Suprapubic skin (tissue), 4 donors: ENCODE data around the gene CLDN6. TPM values are rescaled to one million over a fixed set of nuclear protein-coding genes. Genes with fewer than 3 reads are reported as not detected.

Experiments used
- DNase-seq, 2 donors: peaks; one replicate each; pipeline ENCODE4 v3.0.0-alpha.2; 2019; ENCODE audit warnings: low spot score in 2 of 2
- H3K27ac ChIP-seq: fragments of 200-600 bp; sonication (generic); one replicate; pipeline ENCODE4 v1.5.1; 2019
- H3K27me3 ChIP-seq: fragments of 200-600 bp; sonication (generic); one replicate; pipeline ENCODE4 v1.5.1; 2019
- H3K36me3 ChIP-seq: fragments of 200-600 bp; sonication (generic); one replicate; pipeline ENCODE4 v1.5.1; 2019
- H3K4me1 ChIP-seq: fragments of 200-600 bp; sonication (generic); one replicate; pipeline ENCODE4 v1.5.1; 2019
- H3K4me3 ChIP-seq: fragments of 200-600 bp; sonication (generic); one replicate; pipeline ENCODE4 v1.5.1; 2019; ENCODE audit warnings: mild to moderate bottlenecking
- H3K9me3 ChIP-seq: fragments of 200-600 bp; sonication (generic); one replicate; pipeline ENCODE4 v1.5.1; 2019
- EP300 ChIP-seq: sonication (generic); formaldehyde crosslinking; IDR thresholded peaks from one replicate; pipeline ENCODE4 v1.6.1; 2017; ENCODE audit warnings: antibody characterized with exemption
- POLR2A ChIP-seq, 2 donors: fragments of 450-650 bp; IDR thresholded peaks; one replicate each; pipeline ENCODE4 v1.6.1; 2017; ENCODE audit warnings: antibody characterized with exemption in 2 of 2, mild to moderate bottlenecking in 2 of 2, moderate library complexity in 2 of 2
- POLR2AphosphoS5 ChIP-seq, 3 donors: sonication (generic); formaldehyde crosslinking; IDR thresholded peaks; one replicate each; pipeline ENCODE4 v1.6.1; 2017; ENCODE audit warnings: antibody characterized with exemption in 3 of 3
- WGBS: methylation state at CpG from one replicate; pipeline ENCODE4 v1.1.5; 2018; 5-methylcytosine and 5-hydroxymethylcytosine counted together
- total RNA-seq, 4 donors: library from RNA; depleted of rRNA; stranded (reverse); fragments of >200 nt; gene quantifications; one replicate each; pipeline ENCODE4 v1.1.0, GENCODE V29; 2016
- TF ChIP-seq, protein P1 (sequence below), 2 donors: fragments of 200-600 bp in 1 of 2; fragments of 450-650 bp in 1 of 2; sonication (generic) in 1 of 2; IDR thresholded peaks; one replicate each; pipeline ENCODE4 v1.5.1; 2016 to 2019; ENCODE audit warnings: antibody characterized with exemption in 2 of 2, mild to moderate bottlenecking in 1 of 2, moderate library complexity in 1 of 2

The CLDN6 gene
- total RNA-seq, 4 donors from 2014 or later, result not detected

- TF ChIP-seq, protein P1, sequence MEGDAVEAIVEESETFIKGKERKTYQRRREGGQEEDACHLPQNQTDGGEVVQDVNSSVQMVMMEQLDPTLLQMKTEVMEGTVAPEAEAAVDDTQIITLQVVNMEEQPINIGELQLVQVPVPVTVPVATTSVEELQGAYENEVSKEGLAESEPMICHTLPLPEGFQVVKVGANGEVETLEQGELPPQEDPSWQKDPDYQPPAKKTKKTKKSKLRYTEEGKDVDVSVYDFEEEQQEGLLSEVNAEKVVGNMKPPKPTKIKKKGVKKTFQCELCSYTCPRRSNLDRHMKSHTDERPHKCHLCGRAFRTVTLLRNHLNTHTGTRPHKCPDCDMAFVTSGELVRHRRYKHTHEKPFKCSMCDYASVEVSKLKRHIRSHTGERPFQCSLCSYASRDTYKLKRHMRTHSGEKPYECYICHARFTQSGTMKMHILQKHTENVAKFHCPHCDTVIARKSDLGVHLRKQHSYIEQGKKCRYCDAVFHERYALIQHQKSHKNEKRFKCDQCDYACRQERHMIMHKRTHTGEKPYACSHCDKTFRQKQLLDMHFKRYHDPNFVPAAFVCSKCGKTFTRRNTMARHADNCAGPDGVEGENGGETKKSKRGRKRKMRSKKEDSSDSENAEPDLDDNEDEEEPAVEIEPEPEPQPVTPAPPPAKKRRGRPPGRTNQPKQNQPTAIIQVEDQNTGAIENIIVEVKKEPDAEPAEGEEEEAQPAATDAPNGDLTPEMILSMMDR (IDR thresholded peaks at IDR 0.05), result no peak
- no peak for TF ChIP-seq POLR2AphosphoS5 (IDR thresholded peaks at IDR 0.05)
- no peak for TF ChIP-seq EP300
- no peak for TF ChIP-seq POLR2A (IDR thresholded peaks at IDR 0.05)
- 94% methylated on average over 4 of the region's 4 CpGs for WGBS
- H3K4me3 ChIP-seq, result no peak overlapping the region
- H3K4me1 ChIP-seq, result peaks cover 14% of the 10 kb centered on the region
- peaks cover 14% of the 10 kb centered on the region for H3K27me3 ChIP-seq
- no peaks in the 10 kb centered on the region for H3K9me3 ChIP-seq
- no peaks in the 10 kb centered on the region for H3K36me3 ChIP-seq
- no peak for DNase-seq
- no peak overlapping the region for H3K27ac ChIP-seq
Observed at GRCh38 chr16:3000540-3000939, 17.4 kb downstream of the CLDN6 start.

GRCh38 chr16:2999929-3000328 lies 18.1 kb downstream of the CLDN6 start:
- H3K27me3 ChIP-seq, result peaks cover 13% of the 10 kb centered on the region
- H3K27ac ChIP-seq, result no peak overlapping the region
- WGBS, result 91% methylated on average over 6 of the region's 6 CpGs

GRCh38 chr16:2996298-2996697 lies 21.7 kb downstream of the CLDN6 start:
- Histone ChIP-seq H3K36me3 (no peaks in the 10 kb centered on the region), H3K4me3 (no peak overlapping the region), H3K27ac (no peak overlapping the region), H3K9me3 (no peaks in the 10 kb centered on the region), H3K27me3 (peaks cover 5% of the 10 kb centered on the region), H3K4me1 (peaks cover 36% of the 10 kb centered on the region)
- no peak for DNase-seq
- WGBS, result 77% methylated on average over 11 of the region's 13 CpGs
- TF ChIP-seq EP300 (no peak), POLR2AphosphoS5 (IDR thresholded peaks at IDR 0.05) (no peak), POLR2A (IDR thresholded peaks at IDR 0.05) (no peak)
- TF ChIP-seq, protein P1 (IDR thresholded peaks at IDR 0.05), result no peak

More at GRCh38 chr16:2999929-3000328, 18.1 kb downstream of the CLDN6 start:
- TF ChIP-seq POLR2AphosphoS5 (IDR thresholded peaks at IDR 0.05) (no peak), EP300 (no peak), POLR2A (IDR thresholded peaks at IDR 0.05) (no peak)
- TF ChIP-seq, protein P1 (IDR thresholded peaks at IDR 0.05), result no peak
- Histone ChIP-seq H3K36me3 (no peaks in the 10 kb centered on the region), H3K4me1 (peaks cover 17% of the 10 kb centered on the region), H3K9me3 (no peaks in the 10 kb centered on the region), H3K4me3 (no peak overlapping the region)
- no peak for DNase-seq

DNA sequence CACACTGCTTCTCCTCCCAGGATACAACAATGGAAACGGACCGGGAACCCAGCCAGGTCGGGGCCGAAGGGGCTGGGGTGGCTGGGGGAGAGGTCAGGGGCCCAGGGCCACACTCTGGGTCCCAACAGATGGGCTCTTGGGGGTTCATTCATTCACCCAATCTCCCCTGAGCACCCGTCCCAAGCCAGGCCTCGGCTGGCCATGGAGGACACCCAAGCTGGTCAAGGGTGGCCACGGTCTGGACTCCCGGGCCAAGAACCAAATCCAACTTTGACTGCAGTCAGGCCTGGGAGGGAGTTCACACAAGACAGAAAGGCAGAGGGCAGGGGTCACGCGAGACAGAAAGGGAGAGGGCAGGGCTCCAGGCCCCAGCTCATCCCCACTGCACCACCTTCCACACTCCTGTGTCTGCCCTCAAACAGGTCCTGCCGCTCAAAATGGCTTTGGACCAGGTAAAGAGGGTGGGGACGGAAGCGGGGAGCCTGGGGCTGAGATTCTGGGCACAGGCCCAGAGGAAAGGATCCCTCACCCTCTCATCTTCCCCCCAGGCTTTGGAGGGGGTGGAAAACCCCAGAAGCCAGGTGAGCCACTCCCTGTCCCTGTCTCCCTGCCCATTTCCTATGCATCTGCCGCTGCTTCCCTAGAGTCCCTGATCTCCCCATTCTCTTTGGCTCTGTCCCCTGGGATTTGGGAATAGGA lies 25.5 kb downstream of the CLDN6 start:
- H3K27ac ChIP-seq, result no peak overlapping the region
- peaks cover 37% of the 10 kb centered on the region for H3K4me1 ChIP-seq
- WGBS, result 44% methylated on average over 10 of the region's 14 CpGs
- H3K9me3 ChIP-seq, result no peaks in the 10 kb centered on the region
- TF ChIP-seq POLR2AphosphoS5 (IDR thresholded peaks at IDR 0.05) (peak in 1 of 3 donors; percentile 30), EP300 (no peak)
- TF ChIP-seq, protein P1 (IDR thresholded peaks at IDR 0.05), result no peak
- no peaks in the 10 kb centered on the region for H3K36me3 ChIP-seq
- no peak for DNase-seq
- H3K27me3 ChIP-seq, result peaks cover 30% of the 10 kb centered on the region
- H3K4me3 ChIP-seq, result no peak overlapping the region

DNA sequence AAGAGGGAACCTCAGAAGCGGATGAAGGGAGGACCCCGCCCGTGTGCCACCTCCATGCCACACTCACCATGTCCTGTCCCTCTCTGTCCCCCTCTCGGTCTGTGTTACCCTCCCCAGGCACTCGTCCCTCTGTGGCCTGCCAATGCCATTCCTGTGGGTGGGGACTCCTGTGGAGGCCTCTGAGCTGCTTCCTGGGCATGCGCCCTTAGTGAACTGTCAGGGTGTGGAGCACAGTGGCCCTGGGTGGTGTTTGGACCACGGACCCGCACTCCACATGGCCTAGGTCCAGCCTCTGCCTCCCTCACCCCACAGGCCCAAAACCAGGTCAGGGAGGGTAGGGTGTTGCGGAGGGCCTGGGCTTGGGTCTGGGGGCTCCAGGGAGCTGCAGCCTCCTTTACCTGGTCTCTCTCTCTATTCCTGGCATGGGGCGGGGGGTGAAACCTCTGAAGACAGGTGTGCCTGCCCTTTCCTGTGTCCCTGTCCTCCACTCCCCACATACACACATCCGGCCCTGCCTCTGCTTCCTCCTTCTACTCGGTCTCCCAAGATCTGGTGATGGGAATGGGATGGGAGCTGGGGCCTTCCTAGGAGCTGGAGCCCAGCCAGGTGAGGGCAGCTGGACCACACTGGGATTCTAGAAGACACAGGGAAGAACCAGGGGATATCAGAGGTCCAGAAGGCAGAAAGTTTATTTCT lies 26.3 kb downstream of the CLDN6 start:
- Histone ChIP-seq H3K36me3 (no peaks in the 10 kb centered on the region), H3K4me1 (peaks cover 42% of the 10 kb centered on the region), H3K27ac (no peak overlapping the region), H3K4me3 (no peak overlapping the region), H3K27me3 (peaks cover 37% of the 10 kb centered on the region), H3K9me3 (no peaks in the 10 kb centered on the region)
- WGBS, result 69% methylated on average over 12 of the region's 12 CpGs
- TF ChIP-seq POLR2AphosphoS5 (IDR thresholded peaks at IDR 0.05), result no peak
- no peak for TF ChIP-seq POLR2A (IDR thresholded peaks at IDR 0.05)
- TF ChIP-seq, protein P1 (IDR thresholded peaks at IDR 0.05), result no peak
- no peak for TF ChIP-seq EP300
- DNase-seq, result no peak
